Ureter (tissue), 1 donor: ENCODE data around the gene SLC25A5. TPM values are rescaled to one million over a fixed set of nuclear protein-coding genes. Genes with fewer than 3 reads are reported as not detected.

ENCODE experiments used
- DNase-seq: peaks from one replicate; pipeline ENCODE4 v3.0.0-alpha.2; 2020; ENCODE audit warnings: low spot score
- total RNA-seq: library from RNA; stranded (reverse); gene quantifications from one replicate; pipeline ENCODE4 v1.2.4, GENCODE V29; 2023
- donor health status: DM: yes; HTN: yes; CAD: no.

The SLC25A5 gene
- total RNA-seq, 1 donor from 2014 or later = 243 TPM

GRCh38 chrX:119505945-119506344 lies 37.7 kb downstream of the SLC25A5 start:
- no peak for DNase-seq

GRCh38 chrX:119507206-119507605 lies 39.0 kb downstream of the SLC25A5 start:
- no peak for DNase-seq

GRCh38 chrX:119512146-119512800 lies 44.0 kb downstream of the SLC25A5 start:
- DNase-seq = peak; percentile 53

GRCh38 chrX:119516157-119516702 lies 48.0 kb downstream of the SLC25A5 start:
- DNase-seq = no peak

GRCh38 chrX:119518371-119518770 lies 50.1 kb downstream of the SLC25A5 start:
- no peak for DNase-seq

Other genes with a start within 250 kb of the SLC25A5 start
- gene PGRMC1, start 232.2 kb upstream of the SLC25A5 start, total RNA-seq = 112 TPM
- gene SLC25A43, start 69.1 kb upstream of the SLC25A5 start, total RNA-seq = 19.7 TPM
- 27.9 TPM for gene STEEP1, start 97.0 kb downstream of the SLC25A5 start, total RNA-seq
- gene UBE2A, start 106.1 kb downstream of the SLC25A5 start, total RNA-seq = 39.9 TPM
- gene NKRF, start 138.0 kb downstream of the SLC25A5 start, total RNA-seq = 12.2 TPM
- gene SEPTIN6, start 224.7 kb downstream of the SLC25A5 start, total RNA-seq = 19.0 TPM